HG02938 (cell line): Measurements from ENCODE around the gene PPP2R2C.

Experiments
- ATAC-seq: cut with Tn5 transposase; IDR thresholded peaks from one replicate; pipeline ENCODE4 v1.9.1; 2021; ENCODE audit warnings: mild to moderate bottlenecking, moderate library complexity; ENCODE audit not compliant: unreplicated experiment

PPP2R2C gene

GRCh38 chr4:6347511-6348045, 124.8 kb downstream of the PPP2R2C start:
- no peak for ATAC-seq

- ATAC-seq, result no peak
These were observed 125.9 kb downstream of the PPP2R2C start for GRCh38 chr4:6346373-6347110.

GRCh38 chr4:6345866-6346265, 126.5 kb downstream of the PPP2R2C start:
- no peak for ATAC-seq

DNA sequence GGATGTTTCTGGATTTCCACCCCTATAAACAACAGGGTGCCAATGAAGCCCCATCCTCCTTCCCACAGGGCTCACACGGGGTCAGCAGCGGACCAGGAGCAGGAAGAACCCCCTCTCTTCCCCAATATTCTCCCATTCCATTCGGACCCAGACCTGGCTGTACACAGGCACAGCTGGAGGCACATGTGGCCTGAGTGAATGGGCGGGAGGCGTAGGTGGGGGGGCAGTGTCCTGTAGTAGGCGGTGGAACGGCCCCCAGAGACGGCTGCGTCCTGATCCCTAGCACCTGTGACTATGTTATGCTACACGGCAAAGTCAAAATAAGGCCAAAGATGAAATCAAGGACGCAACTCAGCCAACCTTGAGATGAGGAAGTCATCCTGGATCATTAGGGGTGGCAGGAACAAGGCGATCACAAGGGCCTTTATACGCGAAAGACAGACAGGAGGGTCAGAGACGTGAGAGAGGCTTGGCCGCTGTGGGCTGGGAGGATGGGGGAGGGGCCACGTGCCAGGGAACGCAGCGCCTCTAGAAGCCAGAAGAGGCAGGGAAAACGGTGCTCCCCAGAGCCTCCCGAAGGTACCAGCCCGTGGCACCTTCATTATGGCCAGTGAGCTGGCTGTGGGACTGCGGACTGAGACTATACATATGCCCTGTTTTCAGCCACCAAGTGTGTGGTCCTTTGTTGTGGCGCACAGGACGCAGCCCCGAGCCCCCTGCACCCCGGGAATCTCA, 127.2 kb downstream of the PPP2R2C start:
- no peak for ATAC-seq

DNA sequence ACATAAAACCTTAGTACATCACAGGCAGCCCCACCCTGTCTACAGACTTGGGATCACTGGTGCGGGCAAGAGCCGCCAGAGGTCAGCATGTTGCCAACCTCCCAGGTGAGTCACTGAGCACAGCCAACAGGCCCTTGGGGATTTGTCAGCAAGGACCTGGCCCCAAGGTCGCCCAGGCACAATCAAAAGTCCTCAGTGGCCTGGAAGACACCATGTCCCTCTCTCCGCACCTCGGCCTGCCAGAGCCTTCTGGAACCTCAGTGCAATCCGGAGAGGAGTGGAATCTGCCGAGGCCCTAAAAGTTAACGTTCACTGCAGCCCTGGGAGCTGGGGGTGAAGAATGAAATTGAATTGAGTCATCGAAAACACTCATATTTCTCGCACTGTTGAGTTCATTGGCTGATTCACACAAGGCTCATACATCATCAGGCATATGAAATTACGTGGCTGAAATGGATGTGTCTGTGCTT, 128.4 kb downstream of the PPP2R2C start:
- ATAC-seq, result no peak

GRCh38 chr4:6342530-6343293, 129.7 kb downstream of the PPP2R2C start:
- no peak for ATAC-seq

- no peak for ATAC-seq
These were observed 130.7 kb downstream of the PPP2R2C start for GRCh38 chr4:6341696-6342095.

DNA sequence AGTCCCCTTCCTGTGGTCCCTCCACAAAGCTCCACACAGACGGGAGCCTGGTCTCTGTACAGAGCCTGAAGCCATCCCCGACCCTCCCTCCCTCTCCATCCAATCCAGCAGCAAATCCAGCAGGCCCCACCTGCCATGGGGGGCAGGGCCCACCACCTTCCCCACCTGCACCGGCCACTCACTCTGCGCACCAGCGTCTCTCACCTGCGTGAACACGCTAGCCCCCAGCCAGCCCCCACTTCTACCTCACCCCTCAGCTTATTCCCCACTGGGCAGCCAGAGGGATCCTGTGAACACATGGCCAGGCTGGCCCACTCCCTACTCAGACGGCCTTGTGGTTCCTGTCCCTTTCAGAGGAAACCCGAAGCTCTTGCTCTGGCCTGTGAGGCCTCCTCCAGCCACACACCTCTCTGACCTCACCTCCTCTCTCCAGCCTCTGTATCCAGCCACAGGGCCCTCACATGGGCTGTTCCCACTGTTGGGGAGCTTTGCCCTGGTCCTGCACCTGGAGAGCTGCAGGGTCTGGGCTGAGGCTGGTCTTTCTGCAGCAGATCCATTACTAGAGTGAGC, 131.9 kb downstream of the PPP2R2C start:
- ATAC-seq, result no peak

GRCh38 chr4:6339818-6340445, 132.5 kb downstream of the PPP2R2C start:
- ATAC-seq, result no peak

GRCh38 chr4:6338951-6339817, 133.2 kb downstream of the PPP2R2C start:
- no peak for ATAC-seq

DNA sequence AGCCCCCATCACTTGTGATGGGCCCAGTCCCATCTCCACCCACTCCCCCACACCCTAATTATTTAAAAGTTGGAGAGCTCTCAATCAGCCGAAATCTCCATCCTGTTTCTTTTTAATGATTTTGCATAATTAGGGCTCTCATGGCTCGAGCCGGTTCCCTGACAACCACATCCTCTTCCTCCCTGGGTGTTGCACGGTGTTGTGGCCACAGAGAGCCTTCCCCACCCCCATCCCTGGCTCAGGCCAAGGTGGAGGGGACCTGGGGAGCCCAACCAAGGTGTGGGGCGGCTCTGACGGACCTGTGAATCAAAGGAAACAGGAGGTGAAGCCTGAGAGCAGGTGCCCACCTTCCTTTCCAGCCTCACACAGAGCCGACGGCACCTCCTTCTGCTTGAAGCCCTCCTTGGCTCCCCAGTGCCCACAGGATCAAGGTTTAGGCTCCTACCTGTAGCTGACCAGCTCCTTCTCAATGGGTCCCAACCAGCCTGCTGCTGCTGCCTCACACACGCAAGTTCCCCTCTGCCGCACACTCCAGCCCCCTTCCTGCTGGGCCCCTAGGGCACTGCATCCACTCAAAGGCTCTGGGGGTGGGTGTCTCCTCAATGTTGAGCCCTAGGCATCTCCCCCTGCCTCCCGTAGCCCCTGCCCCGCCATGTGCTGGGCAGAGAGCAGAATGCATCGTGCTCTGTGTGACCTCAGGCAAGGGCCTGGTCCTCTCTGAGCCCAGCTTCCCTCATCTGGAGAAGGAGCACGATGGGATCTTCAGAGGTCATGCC, 134.1 kb downstream of the PPP2R2C start:
- no peak for ATAC-seq

- ATAC-seq, result no peak
These were observed 135.0 kb downstream of the PPP2R2C start for GRCh38 chr4:6337331-6337935.

DNA sequence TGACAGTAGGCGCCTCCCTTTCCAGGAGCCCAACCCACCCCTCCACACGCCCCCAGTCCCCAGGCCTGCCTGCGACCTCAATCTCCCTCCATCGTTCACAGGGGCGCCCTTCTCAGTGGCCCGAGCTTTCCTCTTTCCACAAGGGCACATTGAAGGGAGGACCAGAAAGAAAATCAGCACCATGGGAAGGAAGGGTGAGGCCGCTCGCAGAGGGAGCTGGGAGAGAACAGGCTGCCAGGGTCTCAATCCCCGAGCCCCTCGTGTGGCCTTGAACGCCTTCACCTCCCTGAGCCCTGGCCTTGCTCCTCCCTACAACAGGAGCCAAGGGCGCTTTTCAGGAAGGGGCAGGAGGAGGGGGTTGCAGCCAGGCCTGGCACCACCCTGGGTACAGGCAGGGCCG, 136.2 kb downstream of the PPP2R2C start:
- ATAC-seq, result no peak

- ATAC-seq, result no peak
These were observed 137.3 kb downstream of the PPP2R2C start for GRCh38 chr4:6335040-6335590.

GRCh38 chr4:6334203-6334887, 138.1 kb downstream of the PPP2R2C start:
- no peak for ATAC-seq

DNA sequence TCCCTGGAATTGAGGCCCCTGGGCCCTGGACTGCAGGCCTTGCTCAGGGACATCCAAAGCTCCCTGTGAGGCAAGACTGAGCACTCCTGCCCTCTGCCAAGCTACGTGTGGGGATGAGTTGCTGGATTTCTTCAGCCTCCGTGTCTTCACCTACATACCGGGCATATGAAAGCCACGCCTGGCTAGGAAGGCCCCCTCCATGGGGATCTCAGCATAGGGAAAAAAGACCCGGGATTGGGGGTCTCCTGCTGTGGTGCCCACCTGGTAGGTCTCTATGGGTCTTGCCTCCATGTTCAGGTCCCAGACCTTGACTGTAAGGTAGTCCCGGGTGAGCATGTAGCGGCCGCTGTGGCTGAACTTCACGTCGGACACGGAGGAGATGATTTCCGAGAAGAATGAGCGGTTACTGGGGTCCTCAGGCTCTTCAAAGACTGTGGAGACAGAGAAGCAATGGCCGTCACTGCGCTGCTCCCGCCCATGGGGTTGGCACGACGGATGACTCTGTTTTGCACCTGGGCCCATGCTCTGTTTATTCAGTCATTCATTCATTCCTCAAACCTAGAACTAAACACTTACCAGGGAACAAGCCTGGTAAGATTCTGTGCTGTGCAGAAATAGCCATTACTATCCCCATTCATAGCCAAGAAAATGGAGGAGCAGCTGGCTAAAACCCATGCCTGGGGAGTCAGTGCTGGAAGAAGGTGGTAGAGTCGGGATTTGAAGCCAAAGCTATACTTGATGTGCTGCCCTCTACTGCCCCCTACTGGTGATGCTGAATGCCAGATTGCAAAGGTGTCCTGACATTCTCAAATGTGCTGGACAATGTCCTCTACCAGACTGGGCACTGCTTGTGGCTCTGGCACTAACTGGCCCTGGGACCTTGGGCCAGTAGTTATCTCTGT, 138.9 kb downstream of the PPP2R2C start:
- no peak for ATAC-seq

DNA sequence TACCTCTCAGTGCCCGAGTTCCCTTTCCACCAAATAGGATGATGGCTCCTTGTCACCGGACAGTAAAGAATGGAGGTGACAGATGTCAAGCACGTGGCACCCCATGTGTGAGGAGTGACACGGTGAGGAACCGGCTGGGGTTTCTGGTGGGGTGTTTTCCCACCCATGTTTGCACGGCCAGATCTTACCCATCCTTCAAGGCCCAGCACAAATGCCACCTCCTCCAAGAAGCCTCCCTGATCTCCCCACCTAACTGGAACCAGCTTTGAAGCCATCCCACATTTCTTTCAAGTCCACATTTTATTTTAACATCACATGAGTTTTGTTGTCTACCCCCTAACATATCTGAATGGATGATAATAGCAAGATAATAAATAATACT, 139.8 kb downstream of the PPP2R2C start:
- no peak for ATAC-seq
